GM08714 (cell line): ENCODE measurements around the gene RRP1B.
"Not testable (repeated sequence)": the region's sequence is repeated elsewhere in the genome, so short reads cannot be mapped to it uniquely, and the experiment has no call there.

ENCODE experiments used
- H3K4me3 ChIP-seq: fragments of 200-500 bp; sonication (Bioruptor generic); 2 replicates; pipeline ENCODE4 v1.5.1; 2014; ENCODE audit warnings: mild to moderate bottlenecking, low read length, inconsistent platforms
- ZNF274 ChIP-seq: IDR thresholded peaks from 2 replicates; pipeline ENCODE4 v1.6.1; 2012; ENCODE audit warnings: mild to moderate bottlenecking, low read depth, low read length

The RRP1B gene

DNA sequence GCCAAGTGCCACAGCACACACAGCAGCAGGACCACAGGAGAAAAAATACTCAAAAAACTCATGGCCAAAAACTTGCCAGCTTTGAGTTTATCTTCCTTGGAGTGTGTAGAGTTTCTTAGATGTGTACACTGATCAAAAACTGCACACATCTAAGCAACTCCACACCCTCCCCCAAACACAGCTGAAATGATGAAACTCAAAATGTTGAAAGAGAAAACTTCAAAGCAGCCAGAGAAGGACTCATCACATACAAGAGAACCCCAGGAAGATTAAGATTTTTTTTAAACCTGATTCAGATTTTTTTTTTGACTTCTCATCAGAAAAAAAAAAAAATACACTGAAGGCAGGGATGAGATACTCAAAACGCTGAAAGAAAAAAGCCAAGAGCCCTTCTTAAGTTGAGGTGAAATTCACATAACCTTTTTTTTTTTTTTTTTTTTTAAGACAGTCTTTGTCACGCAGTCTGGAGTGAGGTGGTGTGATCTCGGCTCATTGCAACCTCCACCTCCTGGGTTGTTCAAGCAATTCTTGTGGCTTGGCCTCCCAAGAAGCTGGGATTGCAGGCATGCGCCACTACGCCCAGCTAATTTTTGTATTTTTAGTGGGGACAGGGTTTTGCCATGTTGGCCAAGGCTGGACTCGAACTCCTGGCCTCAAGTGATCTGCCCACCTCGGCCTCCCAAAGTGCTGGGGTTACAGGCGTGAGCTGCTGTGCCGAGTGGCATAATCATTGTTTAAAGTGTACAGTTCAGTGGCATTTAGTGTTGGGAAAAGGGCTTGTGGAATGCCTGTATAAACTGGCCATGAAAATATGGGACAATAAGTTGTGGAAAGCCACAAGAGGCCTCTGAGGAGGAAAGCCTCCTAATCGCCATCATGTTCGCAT, 38.6 kb downstream of the RRP1B start:
- no peak overlapping the region for H3K4me3 ChIP-seq
- TF ChIP-seq ZNF274, result no peak

DNA sequence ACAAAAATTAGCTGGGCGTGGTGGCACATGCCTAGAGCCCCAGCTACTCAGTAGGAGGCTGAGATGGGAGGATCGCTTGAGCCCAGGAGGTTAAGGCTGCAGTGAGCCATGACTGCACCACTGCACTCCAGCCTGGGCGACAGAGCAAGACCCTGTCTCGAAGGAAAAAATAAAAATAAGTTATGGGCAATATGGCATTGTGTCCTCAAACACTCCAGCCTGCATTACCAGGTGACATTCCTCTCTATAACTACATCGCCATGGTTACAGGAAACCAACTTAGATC, 40.1 kb downstream of the RRP1B start:
- not testable (repeated sequence) for H3K4me3 ChIP-seq

DNA sequence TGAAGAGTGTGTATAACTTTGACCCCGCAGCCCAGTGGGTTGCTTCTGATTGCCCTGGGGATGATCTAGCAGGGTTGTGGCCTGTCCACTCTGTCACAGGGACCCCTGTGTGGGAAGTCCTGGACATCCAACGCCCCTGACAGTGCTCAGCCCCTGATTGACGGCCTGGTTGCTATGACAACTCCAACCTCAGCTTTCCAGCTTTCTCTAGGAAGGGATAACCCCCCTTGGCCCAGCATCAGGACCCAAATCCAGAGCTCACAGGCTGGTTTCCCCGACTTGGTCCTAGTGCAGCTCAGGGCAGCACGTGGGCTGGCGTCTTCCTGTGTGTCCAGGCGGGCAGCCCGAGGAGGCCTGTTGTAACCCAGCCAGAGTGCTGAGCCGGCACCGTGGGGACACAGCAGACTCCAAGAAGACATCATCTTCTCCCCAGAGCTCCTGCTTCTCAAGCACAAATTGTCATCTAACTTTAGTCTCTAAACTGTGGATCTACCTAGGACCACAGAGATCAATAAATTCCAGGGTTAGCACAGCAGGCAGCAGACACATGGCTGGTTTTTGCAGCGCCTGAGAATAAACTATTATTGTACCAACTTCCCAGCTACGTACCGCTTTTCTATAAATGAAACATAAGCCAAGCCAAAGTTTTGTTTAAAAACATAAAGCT, 40.7 kb downstream of the RRP1B start:
- H3K4me3 ChIP-seq, result no peak overlapping the region
- no peak for TF ChIP-seq ZNF274

DNA sequence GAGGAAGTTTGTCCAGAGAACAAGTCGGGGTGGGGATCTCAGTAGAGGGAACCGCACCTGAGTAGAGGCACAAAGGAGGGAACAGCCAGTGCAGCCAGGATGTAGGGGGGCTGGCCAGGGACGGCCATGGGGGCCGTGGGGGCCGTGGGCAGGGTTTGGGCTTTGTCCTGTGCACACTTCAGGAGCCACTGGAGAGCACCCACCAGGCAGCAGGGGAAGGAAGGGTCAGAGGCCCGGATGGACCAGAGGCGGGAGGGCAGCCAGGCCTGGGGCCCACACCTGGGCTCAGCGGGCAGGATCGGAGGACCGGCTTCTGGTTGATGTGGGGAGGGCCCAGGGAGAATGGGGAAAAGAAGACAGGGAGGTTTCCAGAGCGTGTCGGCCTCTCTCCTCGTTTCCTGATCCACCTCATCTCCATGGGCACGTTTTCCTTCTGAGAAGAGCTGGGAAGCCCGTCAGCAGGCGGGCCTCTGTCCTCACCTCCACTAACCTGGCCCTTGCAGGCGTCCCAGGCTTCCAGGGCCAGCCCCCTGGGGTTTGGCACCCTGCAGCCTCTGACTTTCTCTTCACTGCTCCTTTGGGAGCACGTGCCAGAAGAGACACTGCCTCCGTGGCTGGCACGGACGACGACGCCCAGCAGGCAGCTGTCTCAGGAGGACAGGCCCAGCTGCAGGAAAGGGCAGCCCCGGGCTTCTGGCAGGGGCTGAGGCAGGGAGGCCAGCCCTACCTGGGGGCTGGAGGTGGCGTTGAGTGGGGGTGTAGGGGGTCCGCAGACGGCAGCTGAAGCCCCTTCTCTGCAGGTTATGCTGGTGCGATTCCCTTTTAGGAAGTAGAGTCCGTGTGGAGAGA, 42.8 kb downstream of the RRP1B start:
- no peak overlapping the region for H3K4me3 ChIP-seq
- TF ChIP-seq ZNF274, result no peak

DNA sequence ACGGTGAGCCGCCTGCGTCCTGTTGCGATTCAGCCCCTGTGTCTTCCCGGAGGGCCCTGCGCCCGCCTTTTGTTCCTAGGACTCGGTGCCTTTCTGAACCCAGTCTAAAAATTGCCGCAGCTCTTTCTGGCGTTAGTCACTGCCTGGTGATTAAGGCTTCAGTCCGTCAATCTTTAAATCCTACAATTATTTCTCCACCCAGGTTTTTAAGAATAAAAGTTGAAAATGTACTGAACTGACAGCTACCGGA, 43.4 kb downstream of the RRP1B start:
- no peak for TF ChIP-seq ZNF274
- no peak overlapping the region for H3K4me3 ChIP-seq

DNA sequence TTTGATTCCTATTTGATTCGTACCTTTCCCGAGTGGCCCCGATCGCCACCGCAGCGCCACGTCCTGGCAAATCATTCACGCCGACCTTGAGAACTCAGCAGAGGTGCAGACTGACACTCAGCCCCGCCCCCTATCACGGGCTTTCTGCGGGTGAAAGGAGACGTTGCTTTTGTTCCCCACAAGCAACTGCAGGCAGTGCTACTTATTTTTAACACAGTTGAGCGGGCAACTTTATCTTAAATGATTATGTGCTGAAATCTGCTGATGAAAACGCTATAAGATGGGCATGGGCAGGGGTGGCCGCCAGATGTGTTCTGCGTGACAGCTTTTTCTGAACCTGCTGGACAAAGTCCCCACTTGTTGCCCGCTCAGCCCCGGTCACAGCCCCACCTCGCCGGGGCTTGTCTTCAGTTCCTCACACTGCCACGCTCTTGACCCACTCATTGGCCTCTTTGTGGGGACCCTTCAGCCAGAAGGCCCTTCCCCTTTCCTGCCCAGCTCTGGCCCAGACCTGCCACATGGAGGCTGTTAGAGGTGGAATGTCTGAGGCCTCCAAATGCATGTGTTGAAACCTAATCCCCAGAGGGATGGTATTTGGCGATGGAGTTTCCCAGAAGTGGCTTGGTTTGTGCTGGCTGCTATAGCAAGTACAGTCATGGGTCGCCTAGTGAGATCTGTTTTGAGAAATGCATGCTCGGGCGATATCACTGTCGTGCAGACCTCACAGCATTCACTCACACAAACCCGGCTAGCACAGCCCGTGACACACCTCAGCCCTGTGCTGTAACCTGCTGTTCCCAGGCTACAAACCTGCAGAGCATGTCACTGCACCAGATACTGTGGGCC, 43.9 kb downstream of the RRP1B start:
- no peak overlapping the region for H3K4me3 ChIP-seq
- TF ChIP-seq ZNF274, result no peak

DNA sequence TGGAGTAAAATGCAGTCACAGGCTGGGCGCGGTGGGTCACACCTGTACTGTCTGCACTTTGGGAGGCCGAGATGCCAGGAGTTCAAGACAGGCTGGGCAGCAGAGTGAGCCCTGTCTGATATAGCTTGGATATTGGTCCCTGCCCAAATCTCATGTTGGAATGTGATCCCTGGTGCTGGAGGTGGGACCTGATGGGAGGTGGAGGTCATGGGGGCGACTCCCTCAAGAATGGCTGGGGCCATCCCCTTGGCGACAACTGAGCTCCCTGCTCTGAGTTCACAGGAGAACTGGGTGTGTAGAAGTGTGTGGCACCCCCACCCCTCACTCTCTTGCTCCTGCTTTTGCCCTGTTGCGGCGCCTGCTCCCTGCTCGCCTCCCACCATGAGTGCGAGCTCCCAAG, 48.1 kb downstream of the RRP1B start:
- H3K4me3 ChIP-seq, result no peak overlapping the region
- no peak for TF ChIP-seq ZNF274

DNA sequence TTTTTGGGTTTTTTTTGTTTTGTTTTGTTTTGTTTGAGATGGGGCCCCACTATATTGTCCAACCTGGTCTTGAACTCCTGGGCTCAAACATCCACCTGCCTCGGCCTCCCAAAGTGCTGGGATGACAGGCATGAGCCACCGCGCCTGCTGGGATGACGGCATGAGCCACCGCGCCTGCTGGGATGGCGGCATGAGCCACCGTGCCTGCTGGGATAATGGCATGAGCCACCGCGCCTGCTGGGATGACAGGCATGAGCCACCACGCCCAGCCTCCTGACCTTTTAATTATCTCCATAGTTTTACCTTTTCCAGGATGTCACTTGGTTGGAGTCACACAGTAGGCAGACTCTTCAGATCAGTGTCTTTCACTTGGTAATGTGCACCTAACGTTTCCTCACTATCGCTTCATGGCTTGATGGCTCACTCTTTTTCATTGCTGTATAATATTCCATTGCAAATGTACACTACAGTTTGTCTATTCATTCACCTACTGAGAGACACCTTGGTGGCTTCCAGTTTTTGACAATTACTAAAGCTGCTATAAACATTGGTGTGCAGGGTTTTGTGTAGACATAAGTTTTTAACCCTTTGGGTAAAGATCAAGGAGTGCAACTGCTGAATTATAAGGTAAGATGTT, 49.5 kb downstream of the RRP1B start:
- H3K4me3 ChIP-seq, result no peak overlapping the region
- TF ChIP-seq ZNF274, result no peak

DNA sequence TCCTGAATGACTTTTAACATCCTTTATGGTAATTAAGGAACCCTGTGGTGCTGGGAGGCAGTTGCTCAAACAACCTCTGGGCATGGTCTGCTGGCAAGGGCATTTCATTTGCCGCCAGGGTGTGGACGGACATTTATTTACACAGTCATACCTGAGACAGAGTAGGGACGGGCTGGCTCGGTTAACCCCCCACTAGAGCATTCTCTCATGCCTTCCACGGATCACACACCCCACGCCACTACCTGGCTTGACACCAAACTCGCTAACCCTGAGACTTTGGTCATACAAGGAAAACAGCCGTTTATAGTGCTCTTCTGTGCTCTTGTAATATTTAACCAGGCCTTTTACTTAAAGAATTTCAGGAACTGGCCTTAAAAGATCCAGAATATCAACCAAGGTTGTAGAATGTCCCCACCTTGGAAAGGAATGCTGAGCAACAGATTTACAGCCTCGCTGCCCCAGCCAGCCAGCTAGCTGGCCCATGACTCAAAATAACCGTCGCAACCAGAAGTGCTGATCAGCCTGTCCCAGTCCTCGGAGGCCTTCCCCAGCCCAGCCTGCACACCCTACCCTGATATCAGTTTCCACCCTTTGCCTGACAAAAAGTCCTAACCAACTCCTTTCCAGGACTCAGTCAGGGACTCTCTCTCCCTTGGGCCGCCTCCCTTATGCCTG, 53.0 kb downstream of the RRP1B start:
- H3K4me3 ChIP-seq, result no peak overlapping the region
- TF ChIP-seq ZNF274, result no peak

DNA sequence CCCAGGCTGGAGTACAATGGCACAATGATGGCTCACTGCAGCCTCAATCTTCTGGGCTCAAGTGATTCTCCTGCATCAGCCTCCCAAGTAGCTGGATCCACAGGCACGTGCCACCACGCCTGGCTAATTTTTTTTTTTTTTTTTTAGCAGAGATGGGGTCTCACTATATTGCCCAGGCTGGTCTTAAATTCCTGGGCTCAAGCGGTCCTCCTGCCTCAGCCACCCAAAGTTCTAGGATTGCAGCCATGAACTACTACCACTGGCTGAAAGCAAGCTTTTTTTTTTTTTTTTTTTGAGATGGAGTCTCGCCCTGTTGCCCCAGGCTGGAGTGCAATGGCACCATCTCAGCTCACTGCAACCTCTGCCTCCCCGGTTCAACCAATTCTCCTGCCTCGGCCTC, 53.8 kb downstream of the RRP1B start:
- not testable (repeated sequence) for H3K4me3 ChIP-seq

DNA sequence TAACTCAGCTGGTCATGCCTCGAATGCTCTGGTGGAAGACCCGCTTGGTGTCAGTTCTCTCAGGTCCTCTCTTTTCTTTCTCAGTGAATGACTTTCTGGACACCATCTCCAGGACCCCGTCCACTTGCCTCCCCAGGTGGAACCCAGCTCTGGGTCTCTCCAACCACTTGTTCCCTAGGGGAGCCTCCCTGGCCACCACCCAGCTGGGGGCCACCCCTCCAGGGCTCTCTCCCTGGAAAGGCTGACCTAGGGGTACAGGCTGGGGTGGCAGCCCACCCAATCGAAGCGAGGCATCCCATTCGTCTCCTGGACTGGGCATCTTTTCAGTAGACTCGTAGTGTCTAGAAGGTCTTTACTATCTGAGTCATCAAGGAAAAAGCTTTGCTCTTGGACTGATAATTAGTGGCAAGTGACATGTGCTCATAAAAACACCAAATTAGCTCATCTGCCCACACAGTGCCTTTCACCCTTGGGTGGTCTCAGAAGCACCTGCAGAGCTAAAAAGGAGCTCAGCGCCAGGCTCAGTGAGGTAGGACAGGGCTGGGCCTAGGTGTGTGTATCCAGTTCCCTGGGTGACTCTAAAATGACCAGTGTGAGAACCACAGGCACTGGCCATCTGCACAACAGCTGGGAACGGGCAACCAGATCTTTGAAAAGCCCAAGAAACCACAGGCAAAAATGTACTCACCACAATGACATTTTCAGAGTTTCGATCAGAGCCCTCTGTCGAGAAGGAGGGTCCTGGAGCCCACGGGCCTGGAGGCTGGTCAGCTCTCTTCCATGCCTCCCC, 57.2 kb downstream of the RRP1B start:
- no peak overlapping the region for H3K4me3 ChIP-seq
- TF ChIP-seq ZNF274, result no peak

DNA sequence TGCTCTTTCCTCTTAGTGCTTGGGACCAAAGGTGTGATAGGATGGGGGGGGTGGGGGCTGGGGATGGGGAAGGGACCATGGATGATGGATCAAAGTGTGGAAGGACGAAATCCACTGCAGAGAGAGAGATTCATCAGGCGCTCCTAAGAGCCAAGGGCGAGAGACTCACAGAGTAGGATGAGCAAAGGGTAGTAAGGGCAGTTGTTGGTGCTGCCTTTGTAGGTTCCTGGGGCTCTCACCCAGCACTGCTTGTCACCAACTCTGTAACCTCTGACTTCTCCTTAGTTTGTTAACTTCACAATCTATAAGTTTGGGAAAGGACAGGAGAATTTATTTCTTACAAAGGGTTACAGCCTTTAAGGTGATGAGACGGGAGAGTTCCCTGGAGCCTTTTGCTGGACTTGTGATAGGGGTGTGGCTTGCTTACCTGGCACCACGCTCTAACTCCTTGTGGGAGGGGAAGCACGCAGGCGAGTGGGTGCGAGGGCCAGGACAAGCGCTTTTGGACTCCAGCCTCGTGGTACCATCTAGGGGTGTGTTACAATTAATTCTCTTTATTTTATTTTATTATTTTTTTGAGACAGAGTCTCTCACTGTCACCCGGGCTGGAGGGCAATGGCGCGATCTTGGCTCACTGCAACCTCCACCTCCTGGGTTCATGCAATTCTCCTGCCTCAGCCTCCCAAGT, 58.0 kb downstream of the RRP1B start:
- H3K4me3 ChIP-seq, result no peak overlapping the region
- no peak for TF ChIP-seq ZNF274
